ENCODE measurements around the gene NBR1.

DNA sequence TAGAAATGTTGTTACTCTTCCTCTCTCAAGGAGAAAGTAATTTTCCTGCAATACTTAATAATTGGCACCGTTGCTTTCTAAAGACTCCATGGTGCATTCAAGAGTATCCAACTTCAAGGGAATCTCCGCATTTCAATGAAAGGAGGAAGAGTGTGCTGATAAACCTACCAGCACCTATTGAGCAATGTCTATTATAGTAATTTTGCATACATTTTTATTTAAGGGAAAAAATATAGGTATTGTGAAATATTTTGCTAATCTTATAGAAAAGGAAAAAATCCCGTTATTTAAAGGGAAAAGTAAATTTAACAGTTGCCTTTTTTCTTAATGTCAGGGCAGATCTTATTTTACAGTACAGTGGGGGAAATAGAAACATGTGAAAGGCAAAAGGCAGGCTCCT, 39.6 kb downstream of the NBR1 start:
- no peak for TF ChIP-seq ESRRA (CRISPR knock-in tag; IDR thresholded peaks at IDR 0.05; ENCODE audit: borderline replicate concordance)
- TF ChIP-seq, protein P1, sequence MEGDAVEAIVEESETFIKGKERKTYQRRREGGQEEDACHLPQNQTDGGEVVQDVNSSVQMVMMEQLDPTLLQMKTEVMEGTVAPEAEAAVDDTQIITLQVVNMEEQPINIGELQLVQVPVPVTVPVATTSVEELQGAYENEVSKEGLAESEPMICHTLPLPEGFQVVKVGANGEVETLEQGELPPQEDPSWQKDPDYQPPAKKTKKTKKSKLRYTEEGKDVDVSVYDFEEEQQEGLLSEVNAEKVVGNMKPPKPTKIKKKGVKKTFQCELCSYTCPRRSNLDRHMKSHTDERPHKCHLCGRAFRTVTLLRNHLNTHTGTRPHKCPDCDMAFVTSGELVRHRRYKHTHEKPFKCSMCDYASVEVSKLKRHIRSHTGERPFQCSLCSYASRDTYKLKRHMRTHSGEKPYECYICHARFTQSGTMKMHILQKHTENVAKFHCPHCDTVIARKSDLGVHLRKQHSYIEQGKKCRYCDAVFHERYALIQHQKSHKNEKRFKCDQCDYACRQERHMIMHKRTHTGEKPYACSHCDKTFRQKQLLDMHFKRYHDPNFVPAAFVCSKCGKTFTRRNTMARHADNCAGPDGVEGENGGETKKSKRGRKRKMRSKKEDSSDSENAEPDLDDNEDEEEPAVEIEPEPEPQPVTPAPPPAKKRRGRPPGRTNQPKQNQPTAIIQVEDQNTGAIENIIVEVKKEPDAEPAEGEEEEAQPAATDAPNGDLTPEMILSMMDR (IDR thresholded peaks at IDR 0.05) = no peak
- no peak for TF ChIP-seq NFYB (CRISPR knock-in tag; conservative IDR thresholded peaks at IDR 0.05; ENCODE audit: low read depth)
- TF ChIP-seq, protein P2, sequence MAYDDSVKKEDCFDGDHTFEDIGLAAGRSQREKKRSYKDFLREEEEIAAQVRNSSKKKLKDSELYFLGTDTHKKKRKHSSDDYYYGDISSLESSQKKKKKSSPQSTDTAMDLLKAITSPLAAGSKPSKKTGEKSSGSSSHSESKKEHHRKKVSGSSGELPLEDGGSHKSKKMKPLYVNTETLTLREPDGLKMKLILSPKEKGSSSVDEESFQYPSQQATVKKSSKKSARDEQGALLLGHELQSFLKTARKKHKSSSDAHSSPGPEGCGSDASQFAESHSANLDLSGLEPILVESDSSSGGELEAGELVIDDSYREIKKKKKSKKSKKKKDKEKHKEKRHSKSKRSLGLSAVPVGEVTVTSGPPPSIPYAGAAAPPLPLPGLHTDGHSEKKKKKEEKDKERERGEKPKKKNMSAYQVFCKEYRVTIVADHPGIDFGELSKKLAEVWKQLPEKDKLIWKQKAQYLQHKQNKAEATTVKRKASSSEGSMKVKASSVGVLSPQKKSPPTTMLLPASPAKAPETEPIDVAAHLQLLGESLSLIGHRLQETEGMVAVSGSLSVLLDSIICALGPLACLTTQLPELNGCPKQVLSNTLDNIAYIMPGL (CRISPR knock-in tag; IDR thresholded peaks at IDR 0.05) = no peak
- TF ChIP-seq ZNF423 (CRISPR knock-in tag; IDR thresholded peaks at IDR 0.05) = no peak
- no peak for TF ChIP-seq ATF2 (CRISPR knock-in tag; IDR thresholded peaks at IDR 0.05; ENCODE audit: borderline replicate concordance, low read depth)
- TF ChIP-seq FOXJ3 (CRISPR knock-in tag; IDR thresholded peaks at IDR 0.05; ENCODE audit: borderline replicate concordance) = no peak
- TF ChIP-seq MAX (CRISPR knock-in tag; IDR thresholded peaks at IDR 0.05) = no peak
- TF ChIP-seq E2F5 (CRISPR knock-in tag; IDR thresholded peaks at IDR 0.05) = no peak
